GM12891 (cell line): ENCODE results near the gene RRBP1.

ENCODE experiments used
- PAX5 ChIP-seq: IDR thresholded peaks from 2 replicates; pipeline ENCODE4 v1.6.1; 2011; ENCODE audit warnings: low read length, moderate library complexity, mild to moderate bottlenecking; ENCODE audit not compliant: insufficient read depth, severe bottlenecking
- POLR2A ChIP-seq: IDR thresholded peaks from 2 replicates; pipeline ENCODE4 v1.6.1; 2011; ENCODE audit warnings: low read depth, low read length, control low read depth
- TAF1 ChIP-seq: IDR thresholded peaks from 2 replicates; pipeline ENCODE4 v1.6.1; 2011; ENCODE audit warnings: low read depth, low read length, control low read depth

- TF ChIP-seq POLR2A (no peak), TAF1 (no peak), PAX5 (no peak)
Observed at GRCh38 chr20:17650301-17651128, 31.5 kb downstream of the RRBP1 start.
